ENCODE results near the gene CEP164. TPM values are rescaled to one million over a fixed set of nuclear protein-coding genes. Genes with fewer than 3 reads are reported as not detected.

CEP164 gene
- total and polyA plus RNA-seq, 2 of the 4 experiments (the other 2 are of a cell fraction), result 23.3 to 26.9 TPM

- no peak overlapping the region for H3K18ac ChIP-seq (ENCODE audit: low read depth, low read length)
- H3K9me1 ChIP-seq (ENCODE audit: insufficient read depth, low read length), result no peaks in the 10 kb centered on the region
- H4K20me1 ChIP-seq (ENCODE audit: insufficient read depth, low read length), result no peaks in the 10 kb centered on the region
- H2AK5ac ChIP-seq (ENCODE audit: low read depth, low read length), result no peak overlapping the region
- peaks cover 19% of the 10 kb centered on the region for H3K27me3 ChIP-seq (ENCODE audit: control insufficient read depth, insufficient read depth, low read length)
- no peak overlapping the region for H3K14ac ChIP-seq (replicated peaks; ENCODE audit: low read depth, low read length)
- no peaks in the 10 kb centered on the region for H3K9me3 ChIP-seq (ENCODE audit: control insufficient read depth, insufficient read depth, low read length)
- no peak overlapping the region for H3K4ac ChIP-seq (ENCODE audit: low read depth, low read length)
- no peak overlapping the region for H3K4me2 ChIP-seq (ENCODE audit: low read depth, low read length)
- H3K4me3 ChIP-seq (ENCODE audit: insufficient read depth, low read depth, low read length), result no peak overlapping the region
- H3K36me3 ChIP-seq (ENCODE audit: control insufficient read depth, insufficient read depth, low read length), result no peaks in the 10 kb centered on the region
- no peaks in the 10 kb centered on the region for H3K79me1 ChIP-seq (ENCODE audit: low read depth in 1 of 2, low read length in 2 of 2)
- no peak overlapping the region for H2BK15ac ChIP-seq (ENCODE audit: low read depth, low read length)
- no peaks in the 10 kb centered on the region for H3K4me1 ChIP-seq (ENCODE audit: control insufficient read depth, insufficient read depth, low read length)
- dilution Hi-C loops (cut with HindIII; ENCODE audit: low sequenced_read_pairs, unreplicated experiment), result no loop called here
- ATAC-seq (ENCODE audit: low read depth), result no peak
- CTCF ChIA-PET, result no interaction called here
- H3K9ac ChIP-seq (ENCODE audit: low read depth, low read length), result no peak overlapping the region
- no peak overlapping the region for H2BK5ac ChIP-seq (ENCODE audit: low read depth, low read length, poor library complexity, severe bottlenecking)
- H2AK9ac ChIP-seq (replicated peaks; ENCODE audit: low read depth, low read length, poor library complexity), result no peak overlapping the region
- DNase-seq, result no peak
- TF ChIP-seq MAZ (IDR thresholded peaks at IDR 0.05; ENCODE audit: borderline replicate concordance, low read depth, low read length) (no peak), NFE2L2 (IDR thresholded peaks at IDR 0.05; ENCODE audit: low read depth, low read length) (no peak), MXI1 (IDR thresholded peaks at IDR 0.05; ENCODE audit: borderline replicate concordance, low read depth, low read length) (no peak), FOS (IDR thresholded peaks at IDR 0.05; ENCODE audit: low read depth, low read length) (no peak), RFX5 (IDR thresholded peaks at IDR 0.05; ENCODE audit: low read depth, low read length) (no peak), CEBPB (IDR thresholded peaks at IDR 0.05; ENCODE audit: low read depth, low read length) (no peak), RCOR1 (IDR thresholded peaks at IDR 0.05; ENCODE audit: insufficient replicate concordance, low read length) (no peak), BHLHE40 (IDR thresholded peaks at IDR 0.05; ENCODE audit: low read depth, low read length) (no peak), RAD21 (IDR thresholded peaks at IDR 0.05; ENCODE audit: low read length) (no peak), CHD1 (IDR thresholded peaks at IDR 0.05; ENCODE audit: low read depth, low read length) (no peak), SMC3 (IDR thresholded peaks at IDR 0.05; ENCODE audit: low read depth, low read length) (no peak), USF2 (IDR thresholded peaks at IDR 0.05; ENCODE audit: low read depth, low read length) (no peak), MAFK (IDR thresholded peaks at IDR 0.05; ENCODE audit: low read depth, low read length) (no peak), POLR2A (IDR thresholded peaks at IDR 0.05; ENCODE audit: low read depth, low read length) (no peak), CTCF (conservative IDR thresholded peaks at IDR 0.05; ENCODE audit: low read depth, low read length) (no peak), ELK1 (IDR thresholded peaks at IDR 0.05; ENCODE audit: borderline replicate concordance, low read depth, low read length) (no peak)
- no peak overlapping the region for H2BK20ac ChIP-seq (ENCODE audit: low read depth, low read length)
- WGBS, 2 experiments (ENCODE audit: extremely low coverage in 2 of 2, insufficient read length in 1 of 2), result no CpG with 5 or more reads among the region's 7 CpGs
- POLR2A ChIA-PET (ENCODE audit: unreplicated experiment), result no interaction called here
- H3K27ac ChIP-seq (ENCODE audit: insufficient read depth, low read length), result no peak overlapping the region
- in situ Hi-C loops (cut with MboI; ENCODE audit: low sequenced_read_pairs), result no loop called here
- H2AFZ ChIP-seq (replicated peaks; ENCODE audit: low read length, poor library complexity), result peak overlapping the region; percentile 32
- no peak overlapping the region for H2BK120ac ChIP-seq (ENCODE audit: low read depth, low read length)
- H3K56ac ChIP-seq (ENCODE audit: extremely low read depth, insufficient read depth, low read length), result no peak overlapping the region
- BruUV-seq (replicated peaks), result no TSS peak
- intact Hi-C loops (cut with micrococcal nuclease), result no loop called here
- no peak overlapping the region for H4K91ac ChIP-seq (ENCODE audit: insufficient read depth, low read depth, low read length)
- no peak overlapping the region for H4K8ac ChIP-seq (ENCODE audit: low read depth in 2 of 2, low read length in 2 of 2)
- H3K23ac ChIP-seq (ENCODE audit: low read depth, low read length), result no peak overlapping the region
- no peak overlapping the region for H4K5ac ChIP-seq (ENCODE audit: low read depth, low read length)
These were observed 93.8 kb downstream of the CEP164 start for GRCh38 chr11:117421476-117421875.

Data from IMR-90 (cell line).